ENCODE results near the gene SLCO2A1. TPM values are rescaled to one million over a fixed set of nuclear protein-coding genes. Genes with fewer than 3 reads are reported as not detected.

Gene SLCO2A1
- total and polyA plus RNA-seq, 2 donors (not counting 1 experiment from before 2014, with no cell fraction given) = not detected

GRCh38 chr3:133972156-133972555 is 57.6 kb downstream of the SLCO2A1 start:
- CTCF ChIA-PET = no interaction called here
- Histone ChIP-seq H3K9ac (ENCODE audit: low read length) (no peak overlapping the region), H3K36me3 (replicated peaks in 1 of 2; ENCODE audit: control extremely low read depth in 1 of 2, control insufficient read depth in 1 of 2, extremely low read depth in 1 of 2, insufficient read depth in 2 of 2, low read length in 1 of 2) (no peaks in the 10 kb centered on the region), H2AFZ (ENCODE audit: insufficient read depth, low read depth, low read length, poor library complexity, severe bottlenecking) (no peak overlapping the region), H3K4me1 (ENCODE audit: control insufficient read depth in 2 of 2, insufficient read depth in 2 of 2, low read length in 2 of 2) (no peaks in the 10 kb centered on the region), H4K20me1 (ENCODE audit: control insufficient read depth, insufficient read depth, low read length, poor library complexity, severe bottlenecking) (no peaks in the 10 kb centered on the region), H3K4me3 (ENCODE audit: control extremely low read depth in 1 of 5, extremely low read depth in 1 of 5, insufficient read depth in 1 of 5, low read depth in 2 of 5, low read length in 4 of 5) (no peak overlapping the region), H3K27me3 (replicated peaks in 1 of 4; ENCODE audit: control extremely low read depth in 1 of 4, control insufficient read depth in 3 of 4, insufficient read depth in 4 of 4, low read length in 3 of 4) (no peaks in the 10 kb centered on the region), H3K4me2 (replicated peaks; ENCODE audit: low read depth, low read length, poor library complexity, severe bottlenecking) (no peak overlapping the region), H3K27ac (ENCODE audit: low read length in 2 of 2) (no peak overlapping the region), H3K9me3 (ENCODE audit: control extremely low read depth in 1 of 3, control insufficient read depth in 2 of 3, insufficient read depth in 1 of 3, low read length in 2 of 3) (peaks cover 0 to 8% (median 2%) of the 10 kb centered on the region in 3 donors), H3K79me2 (ENCODE audit: control insufficient read depth, insufficient read depth, low read length) (no peaks in the 10 kb centered on the region)
- WGBS (ENCODE audit: insufficient coverage) = no CpG with 5 or more reads among the region's 1 CpG
- intact Hi-C loops (cut with micrococcal nuclease) = no loop called here
- no peak for DNase-seq
- ATAC-seq (ENCODE audit: low read depth) = no peak
- POLR2A ChIA-PET = no interaction called here
- H3K4me3 Mint-ChIP-seq = no peak overlapping the region
- peaks cover 3% of the 10 kb centered on the region for H3K9me3 Mint-ChIP-seq (ENCODE audit: insufficient read depth)
- no peaks in the 10 kb centered on the region for H3K4me1 Mint-ChIP-seq
- TF ChIP-seq EZH2 (IDR thresholded peaks at IDR 0.05; ENCODE audit: borderline replicate concordance, insufficient read depth, low read depth, low read length, poor library complexity, severe bottlenecking) = no peak
- TF ChIP-seq, protein P1, sequence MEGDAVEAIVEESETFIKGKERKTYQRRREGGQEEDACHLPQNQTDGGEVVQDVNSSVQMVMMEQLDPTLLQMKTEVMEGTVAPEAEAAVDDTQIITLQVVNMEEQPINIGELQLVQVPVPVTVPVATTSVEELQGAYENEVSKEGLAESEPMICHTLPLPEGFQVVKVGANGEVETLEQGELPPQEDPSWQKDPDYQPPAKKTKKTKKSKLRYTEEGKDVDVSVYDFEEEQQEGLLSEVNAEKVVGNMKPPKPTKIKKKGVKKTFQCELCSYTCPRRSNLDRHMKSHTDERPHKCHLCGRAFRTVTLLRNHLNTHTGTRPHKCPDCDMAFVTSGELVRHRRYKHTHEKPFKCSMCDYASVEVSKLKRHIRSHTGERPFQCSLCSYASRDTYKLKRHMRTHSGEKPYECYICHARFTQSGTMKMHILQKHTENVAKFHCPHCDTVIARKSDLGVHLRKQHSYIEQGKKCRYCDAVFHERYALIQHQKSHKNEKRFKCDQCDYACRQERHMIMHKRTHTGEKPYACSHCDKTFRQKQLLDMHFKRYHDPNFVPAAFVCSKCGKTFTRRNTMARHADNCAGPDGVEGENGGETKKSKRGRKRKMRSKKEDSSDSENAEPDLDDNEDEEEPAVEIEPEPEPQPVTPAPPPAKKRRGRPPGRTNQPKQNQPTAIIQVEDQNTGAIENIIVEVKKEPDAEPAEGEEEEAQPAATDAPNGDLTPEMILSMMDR (IDR thresholded peaks at IDR 0.05) = no peak
- no peak overlapping the region for H3K27ac Mint-ChIP-seq
- H3K27me3 Mint-ChIP-seq = peaks cover 5% of the 10 kb centered on the region

DNA sequence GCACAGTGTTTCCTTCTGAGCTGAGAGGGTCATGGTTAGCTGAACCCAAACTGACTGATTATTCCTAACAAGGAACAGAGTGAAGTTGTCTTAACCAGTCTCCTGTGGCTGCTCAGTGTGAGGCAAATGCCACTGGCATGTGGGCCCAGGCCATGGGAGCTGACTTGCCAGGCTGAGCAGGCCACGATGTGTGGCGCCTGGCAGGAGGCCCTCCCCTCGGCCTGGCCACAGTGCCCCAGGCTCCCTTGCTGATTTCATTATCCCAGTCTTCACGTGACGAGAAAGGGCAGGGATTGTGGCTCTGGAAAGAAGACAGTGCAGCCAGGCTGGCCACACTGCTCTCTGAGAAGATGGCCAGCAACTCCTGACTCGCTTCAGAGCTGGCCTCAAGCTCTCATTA is 58.8 kb downstream of the SLCO2A1 start:
- H3K9me3 Mint-ChIP-seq (ENCODE audit: insufficient read depth) = peaks cover 3% of the 10 kb centered on the region
- 89% methylated on average over 5 of the region's 6 CpGs for WGBS (ENCODE audit: insufficient coverage)

More for the DNA sequence above, 58.8 kb downstream of the SLCO2A1 start:
- H3K9ac ChIP-seq (ENCODE audit: low read length) = no peak overlapping the region
- H3K4me1 ChIP-seq (ENCODE audit: control insufficient read depth in 2 of 2, insufficient read depth in 2 of 2, low read length in 2 of 2) = no peaks in the 10 kb centered on the region
- Mint-ChIP-seq H3K4me3 (no peak overlapping the region), H3K27me3 (peaks cover 5% of the 10 kb centered on the region), H3K4me1 (no peaks in the 10 kb centered on the region), H3K27ac (no peak overlapping the region)
- H3K36me3 ChIP-seq (replicated peaks in 1 of 2; ENCODE audit: control extremely low read depth in 1 of 2, control insufficient read depth in 1 of 2, extremely low read depth in 1 of 2, insufficient read depth in 2 of 2, low read length in 1 of 2) = no peaks in the 10 kb centered on the region
- H3K4me2 ChIP-seq (replicated peaks; ENCODE audit: low read depth, low read length, poor library complexity, severe bottlenecking) = no peak overlapping the region
- H3K9me3 ChIP-seq (ENCODE audit: control extremely low read depth in 1 of 3, control insufficient read depth in 2 of 3, insufficient read depth in 1 of 3, low read length in 2 of 3) = peaks cover 0 to 8% (median 2%) of the 10 kb centered on the region in 3 donors
- no peak overlapping the region for H3K27ac ChIP-seq (ENCODE audit: low read length in 2 of 2)
- H3K79me2 ChIP-seq (ENCODE audit: control insufficient read depth, insufficient read depth, low read length) = no peaks in the 10 kb centered on the region
- ATAC-seq (ENCODE audit: low read depth) = no peak
- H4K20me1 ChIP-seq (ENCODE audit: control insufficient read depth, insufficient read depth, low read length, poor library complexity, severe bottlenecking) = no peaks in the 10 kb centered on the region
- DNase-seq = no peak
- no peak overlapping the region for H3K4me3 ChIP-seq (ENCODE audit: control extremely low read depth in 1 of 5, extremely low read depth in 1 of 5, insufficient read depth in 1 of 5, low read depth in 2 of 5, low read length in 4 of 5)
- ChIA-PET POLR2A (no interaction called here), CTCF (no interaction called here)
- no peak overlapping the region for H2AFZ ChIP-seq (ENCODE audit: insufficient read depth, low read depth, low read length, poor library complexity, severe bottlenecking)
- no peaks in the 10 kb centered on the region for H3K27me3 ChIP-seq (replicated peaks in 1 of 4; ENCODE audit: control extremely low read depth in 1 of 4, control insufficient read depth in 3 of 4, insufficient read depth in 4 of 4, low read length in 3 of 4)
- TF ChIP-seq EZH2 (IDR thresholded peaks at IDR 0.05; ENCODE audit: borderline replicate concordance, insufficient read depth, low read depth, low read length, poor library complexity, severe bottlenecking) = no peak
- TF ChIP-seq, protein P1 (IDR thresholded peaks at IDR 0.05) = no peak
- intact Hi-C loops (cut with micrococcal nuclease) = no loop called here
